Right atrium auricular region (tissue), 2 donors: ENCODE data around the gene EIF4G1. TPM values are rescaled to one million over a fixed set of nuclear protein-coding genes. Genes with fewer than 3 reads are reported as not detected.

Experiments
- DNase-seq: peaks from one replicate; pipeline ENCODE4 v3.0.0-alpha.2; 2019; ENCODE audit warnings: low spot score
- H3K27ac ChIP-seq, 2 donors: fragments of 200-600 bp; sonication (generic); 1 replicate in 1 of 2; 2 replicates in 1 of 2; pipeline ENCODE4 v1.5.1; 2016 to 2019
- H3K27me3 ChIP-seq, 2 donors: fragments of 200-600 bp; sonication (generic); one replicate each; pipeline versions ENCODE4 v1.5.1 to v1.6.0; 2017 to 2019
- H3K36me3 ChIP-seq: fragments of 200-600 bp; sonication (generic); one replicate; pipeline ENCODE4 v1.5.1; 2016
- H3K4me1 ChIP-seq, 2 donors: fragments of 200-600 bp; sonication (generic); one replicate each; pipeline versions ENCODE4 v1.5.1 to v1.6.0; 2017 to 2019
- H3K4me3 ChIP-seq, 2 donors: fragments of 200-600 bp; sonication (generic); 1 replicate in 1 of 2; 2 replicates in 1 of 2; pipeline ENCODE4 v1.5.1; 2017 to 2019; ENCODE audit warnings: mild to moderate bottlenecking in 1 of 2, moderate library complexity in 1 of 2
- H3K9me3 ChIP-seq, 2 donors: fragments of 200-600 bp; sonication (generic); one replicate each; pipeline ENCODE4 v1.5.1; 2019
- CTCF ChIP-seq, 2 donors: fragments of 200-600 bp; sonication (generic); IDR thresholded peaks; one replicate each; pipeline ENCODE4 v1.5.1; 2019; ENCODE audit warnings: antibody characterized with exemption in 2 of 2
- total RNA-seq, 2 donors: library from RNA; depleted of rRNA; stranded (reverse); fragments of >200 nt; gene quantifications; one replicate each; pipeline ENCODE4 v1.1.0, GENCODE V29; 2016

EIF4G1 gene
- total RNA-seq, 2 donors from 2014 or later: 270 to 276 TPM

- no peak for TF ChIP-seq CTCF (IDR thresholded peaks at IDR 0.05)
- DNase-seq: peak; percentile 75
- Histone ChIP-seq H3K27me3 (no peaks in the 10 kb centered on the region), H3K36me3 (peaks cover 83% of the 10 kb centered on the region), H3K27ac (peak overlapping the region in 1 of 2 donors; percentile 43), H3K4me1 (peaks cover 0 to 32% of the 10 kb centered on the region in 2 donors), H3K9me3 (no peaks in the 10 kb centered on the region), H3K4me3 (no peak overlapping the region)
Observed at GRCh38 chr3:184323696-184324095, 9.3 kb downstream of the EIF4G1 start.

GRCh38 chr3:184325269-184325668 is 10.9 kb downstream of the EIF4G1 start:
- no peaks in the 10 kb centered on the region for H3K27me3 ChIP-seq
- no peaks in the 10 kb centered on the region for H3K9me3 ChIP-seq
- no peak for TF ChIP-seq CTCF (IDR thresholded peaks at IDR 0.05)
- peaks cover 99% of the 10 kb centered on the region for H3K36me3 ChIP-seq
- H3K4me3 ChIP-seq: no peak overlapping the region
- peaks cover 0 to 16% of the 10 kb centered on the region in 2 donors for H3K4me1 ChIP-seq
- DNase-seq: no peak
- no peak overlapping the region for H3K27ac ChIP-seq

GRCh38 chr3:184325715-184326369 is 11.4 kb downstream of the EIF4G1 start:
- H3K27me3 ChIP-seq: no peaks in the 10 kb centered on the region
- DNase-seq: no peak
- no peaks in the 10 kb centered on the region for H3K9me3 ChIP-seq
- no peak overlapping the region for H3K4me3 ChIP-seq
- H3K27ac ChIP-seq: no peak overlapping the region
- H3K4me1 ChIP-seq: peaks cover 0 to 10% of the 10 kb centered on the region in 2 donors
- peaks cover 100% of the 10 kb centered on the region for H3K36me3 ChIP-seq
- TF ChIP-seq CTCF (IDR thresholded peaks at IDR 0.05): no peak

- Histone ChIP-seq H3K4me1 (peaks cover 0 to 7% of the 10 kb centered on the region in 2 donors), H3K4me3 (no peak overlapping the region), H3K27me3 (no peaks in the 10 kb centered on the region), H3K36me3 (peaks cover 100% of the 10 kb centered on the region), H3K27ac (no peak overlapping the region), H3K9me3 (no peaks in the 10 kb centered on the region)
- no peak for DNase-seq
- no peak for TF ChIP-seq CTCF (IDR thresholded peaks at IDR 0.05)
Observed at GRCh38 chr3:184327171-184327570, 12.8 kb downstream of the EIF4G1 start.

- Histone ChIP-seq H3K27ac (no peak overlapping the region), H3K4me1 (peaks cover 0 to 11% of the 10 kb centered on the region in 2 donors), H3K27me3 (no peaks in the 10 kb centered on the region), H3K4me3 (no peak overlapping the region), H3K36me3 (peaks cover 100% of the 10 kb centered on the region), H3K9me3 (no peaks in the 10 kb centered on the region)
- no peak for TF ChIP-seq CTCF (IDR thresholded peaks at IDR 0.05)
- DNase-seq: no peak
Observed at GRCh38 chr3:184328516-184328915, 14.1 kb downstream of the EIF4G1 start.
